ENCODE results near the gene ACOD1.
"Not testable (repeated sequence)": the region's sequence is repeated elsewhere in the genome, so short reads cannot be mapped to it uniquely, and the experiment has no call there.

The ACOD1 gene

DNA sequence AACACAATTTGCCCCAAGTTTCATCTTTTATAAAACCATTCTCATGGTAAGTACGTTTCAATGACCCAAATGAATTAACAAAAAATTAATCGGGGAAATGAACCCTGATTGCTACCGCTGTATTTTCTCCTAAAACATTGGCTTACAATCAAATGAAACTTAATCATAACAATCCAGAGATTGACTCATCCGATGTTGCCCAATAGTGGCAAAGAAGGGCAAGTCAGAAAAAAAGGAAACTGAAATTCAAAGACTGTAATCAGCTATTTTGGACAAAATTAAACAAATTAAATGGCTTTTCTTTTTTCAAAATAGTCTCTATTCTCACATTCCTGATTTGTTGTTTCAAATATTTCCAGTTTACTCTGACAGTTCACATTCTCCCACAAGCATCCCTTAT is 3.9 kb upstream of the ACOD1 start:
- H3K4me3 ChIP-seq (ENCODE audit: low read length), result no peak overlapping the region
- no peak for DNase-seq (ENCODE audit: low read depth, low spot score)

DNA sequence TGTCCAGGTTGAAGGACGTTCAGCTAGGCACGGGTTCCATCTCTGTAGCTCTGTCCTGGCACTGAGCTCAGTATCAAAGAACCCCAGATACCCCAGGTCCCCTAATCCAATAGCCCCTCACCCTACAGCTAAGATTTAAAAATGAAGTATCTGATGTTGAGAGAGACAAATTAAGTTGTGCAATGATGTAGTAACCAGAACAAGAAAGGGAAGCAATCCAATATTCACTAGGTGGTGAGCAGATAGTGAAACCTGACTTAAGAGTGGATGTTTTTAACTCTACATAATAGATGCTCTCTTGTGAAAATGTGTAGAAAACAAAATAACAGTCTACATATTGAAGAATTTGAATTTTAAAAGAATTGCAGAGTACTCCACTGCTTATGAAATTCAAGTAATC is 1.8 kb downstream of the ACOD1 start:
- H3K4me3 ChIP-seq (ENCODE audit: low read length), result no peak overlapping the region
- no peak for DNase-seq (ENCODE audit: low read depth, low spot score)

DNA sequence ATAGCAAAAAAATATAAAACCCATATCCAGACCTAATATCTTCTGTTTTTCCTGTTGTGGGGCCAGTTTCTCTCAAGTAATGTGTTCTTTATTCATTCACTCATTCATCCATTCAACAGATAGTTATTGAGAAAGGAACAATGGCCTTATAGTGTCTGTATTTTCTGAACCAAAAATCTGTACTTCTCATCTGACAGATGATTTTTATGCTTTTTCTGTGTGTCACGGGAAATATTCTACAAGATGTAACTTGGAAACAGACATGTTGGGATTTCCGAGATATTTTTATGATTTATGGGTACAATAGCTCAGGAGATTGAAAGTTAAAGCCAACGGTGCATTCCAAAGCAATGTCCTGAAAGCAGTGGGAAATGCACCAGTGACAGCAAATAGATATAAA is 5.7 kb downstream of the ACOD1 start:
- no peak for DNase-seq (ENCODE audit: low read depth, low spot score)
- H3K4me3 ChIP-seq (ENCODE audit: low read length), result no peak overlapping the region

DNA sequence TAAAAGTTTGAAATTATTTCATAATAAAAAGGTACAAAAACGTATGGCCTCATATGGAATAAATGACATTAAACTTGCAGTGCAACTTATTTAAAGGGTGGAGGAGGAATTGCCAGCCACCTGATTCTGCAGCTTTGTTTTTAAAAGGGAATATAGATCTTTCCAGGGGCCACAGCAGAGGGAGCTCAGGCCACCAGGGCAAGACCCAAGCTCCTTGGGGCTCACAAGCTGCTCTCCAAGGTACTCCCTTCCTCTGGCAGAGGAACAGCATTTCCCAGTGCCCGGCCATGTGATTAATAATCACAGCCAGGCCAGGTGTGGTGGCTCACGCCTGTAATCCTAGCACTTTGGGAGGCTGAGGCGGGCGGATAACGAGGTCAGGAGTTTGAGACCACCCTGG is 6.2 kb downstream of the ACOD1 start:
- DNase-seq (ENCODE audit: low read depth, low spot score), result no peak
- no peak overlapping the region for H3K4me3 ChIP-seq (ENCODE audit: low read length)

DNA sequence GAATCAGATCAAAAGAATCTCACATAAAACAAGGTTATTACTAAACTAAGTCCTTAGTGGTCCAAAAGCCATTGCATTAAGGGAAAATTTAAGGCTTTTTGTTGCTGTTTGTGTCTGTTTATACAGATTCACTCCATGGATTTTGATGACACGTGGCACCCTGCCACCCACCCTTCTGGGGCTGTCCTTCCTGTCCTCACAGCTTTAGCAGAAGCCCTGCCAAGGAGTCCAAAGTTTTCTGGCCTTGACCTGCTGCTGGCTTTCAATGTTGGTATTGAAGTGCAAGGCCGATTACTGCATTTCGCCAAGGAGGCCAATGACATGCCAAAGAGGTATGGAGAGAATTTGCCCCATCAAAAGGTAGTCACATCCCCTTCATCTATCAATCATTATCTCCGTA is 6.9 kb downstream of the ACOD1 start:
- H3K4me3 ChIP-seq (ENCODE audit: low read length), result no peak overlapping the region
- DNase-seq (ENCODE audit: low read depth, low spot score), result no peak

DNA sequence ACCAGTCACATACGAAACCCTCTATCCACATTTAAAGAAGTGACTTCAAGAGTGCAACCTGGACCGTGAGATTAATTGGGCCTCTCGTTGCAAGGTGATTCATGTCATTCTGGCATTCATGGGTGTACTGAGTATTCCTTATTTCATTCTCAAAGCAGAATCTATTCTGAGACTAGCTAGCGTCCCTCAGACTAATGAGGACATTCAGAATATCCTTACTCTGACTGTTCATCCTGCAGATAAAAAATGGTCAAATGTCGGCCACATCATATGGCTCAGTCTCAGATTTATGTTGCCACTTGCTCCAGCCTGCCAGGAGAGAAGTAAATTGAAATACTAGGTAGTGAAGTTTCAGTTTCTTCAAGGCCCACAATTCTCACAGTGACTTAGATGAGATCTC is 7.3 kb downstream of the ACOD1 start:
- no peak for DNase-seq (ENCODE audit: low read depth, low spot score)
- H3K4me3 ChIP-seq (ENCODE audit: low read length), result no peak overlapping the region

DNA sequence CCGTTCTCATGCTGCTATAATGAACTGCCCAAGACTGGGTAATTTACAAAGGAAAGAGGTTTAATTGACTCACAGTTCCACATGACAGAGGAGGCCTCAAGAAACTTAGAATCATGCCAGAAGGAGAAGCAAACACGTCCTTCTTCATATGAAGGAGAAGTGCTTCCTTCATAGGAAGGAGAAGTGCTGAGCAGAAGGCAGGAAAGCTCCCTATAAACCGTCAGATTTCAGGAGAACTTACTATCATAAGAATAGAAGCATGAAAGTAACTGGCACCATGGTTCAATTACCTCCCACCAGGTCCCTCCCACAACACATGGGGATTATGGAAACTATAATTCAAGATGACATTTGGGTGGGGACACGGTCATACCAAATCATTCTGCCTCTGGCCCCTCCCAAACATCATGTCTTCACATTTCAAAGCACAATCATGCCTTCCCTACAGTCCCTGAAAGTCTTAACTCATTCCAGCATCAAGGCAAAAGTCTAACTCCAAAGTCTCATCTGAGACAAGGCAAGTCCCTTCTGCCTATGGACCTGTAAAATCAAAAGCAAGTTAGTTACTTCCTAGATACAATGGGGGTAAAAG is 10.6 kb downstream of the ACOD1 start:
- H3K4me3 ChIP-seq (ENCODE audit: low read length), result no peak overlapping the region
- DNase-seq (ENCODE audit: low read depth, low spot score), result no peak

DNA sequence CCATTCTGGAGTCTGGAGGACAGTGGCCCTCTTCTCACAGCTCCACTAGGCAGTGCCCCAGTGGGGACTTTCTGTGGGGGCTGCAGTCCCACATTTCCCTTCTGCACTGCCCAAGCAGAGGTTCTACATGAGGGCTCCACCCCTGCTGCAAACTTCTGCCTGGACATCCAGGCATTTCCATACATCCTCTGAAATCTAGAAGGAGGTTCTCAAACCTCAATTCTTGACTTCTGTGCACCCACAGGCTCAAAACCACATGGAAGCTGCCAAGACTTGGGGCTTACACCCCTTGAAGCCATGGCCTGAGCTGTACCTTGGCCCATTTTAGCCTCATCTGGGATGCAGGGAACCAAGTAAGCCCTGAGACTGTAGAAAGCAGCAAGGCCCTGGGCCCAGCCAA is 11.4 kb downstream of the ACOD1 start:
- DNase-seq (ENCODE audit: low read depth, low spot score); H3K4me3 ChIP-seq (ENCODE audit: low read length): not testable (repeated sequence)

DNA sequence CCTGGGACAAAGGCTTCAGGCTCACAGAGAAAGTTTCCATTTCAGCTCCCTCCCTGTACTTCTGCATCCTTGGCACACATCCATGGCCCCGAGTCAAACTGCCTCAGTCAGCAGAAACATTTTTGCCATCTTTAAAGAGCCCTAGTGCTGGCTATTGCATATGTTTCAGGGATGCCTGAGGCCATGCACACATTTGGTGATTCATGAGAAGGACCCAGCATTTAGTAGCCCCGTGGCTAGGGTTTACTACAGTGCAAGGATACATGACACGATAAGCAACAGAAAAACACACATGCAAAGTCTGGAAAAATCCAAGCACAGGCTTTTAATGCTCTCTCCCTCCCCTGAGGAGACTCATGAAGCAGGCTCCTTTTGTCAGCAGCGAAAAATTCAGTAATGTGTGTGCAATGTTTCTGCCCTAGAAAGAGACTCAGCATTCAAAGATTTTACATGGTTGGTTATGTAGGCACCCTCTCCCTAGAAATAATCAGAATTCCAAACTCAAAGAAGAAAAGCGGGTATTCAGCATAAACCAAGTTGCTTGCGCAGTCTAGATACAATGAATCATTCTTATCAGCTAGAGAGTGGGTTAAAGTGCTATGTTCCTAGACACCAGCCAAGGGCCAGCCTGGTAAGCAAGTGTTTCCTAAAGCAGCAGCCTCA is 17.6 kb downstream of the ACOD1 start:
- DNase-seq (ENCODE audit: low read depth, low spot score), result no peak
- H3K4me3 ChIP-seq (ENCODE audit: low read length), result no peak overlapping the region

DNA sequence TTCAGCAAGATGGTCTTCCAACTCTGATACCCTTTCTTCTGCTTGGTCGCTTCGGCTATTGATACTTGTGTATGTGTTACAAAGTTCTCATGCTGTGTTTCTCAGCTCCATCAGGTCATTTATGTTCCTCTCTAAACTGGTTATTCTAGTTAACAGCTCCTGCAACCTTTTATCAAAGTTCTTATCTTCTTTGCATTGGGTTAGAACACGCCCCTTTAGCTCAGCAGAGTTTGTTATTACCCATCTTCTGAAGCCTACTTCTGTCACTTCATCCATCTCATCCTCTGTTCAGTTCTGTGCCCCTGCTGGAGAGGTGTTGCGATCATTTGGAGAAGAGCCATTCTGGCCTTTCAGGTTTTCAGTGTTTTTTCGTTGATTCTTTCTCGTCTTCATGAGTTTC is 18.7 kb downstream of the ACOD1 start:
- H3K4me3 ChIP-seq (ENCODE audit: low read length), result no peak overlapping the region
- no peak for DNase-seq (ENCODE audit: low read depth, low spot score)

DNA sequence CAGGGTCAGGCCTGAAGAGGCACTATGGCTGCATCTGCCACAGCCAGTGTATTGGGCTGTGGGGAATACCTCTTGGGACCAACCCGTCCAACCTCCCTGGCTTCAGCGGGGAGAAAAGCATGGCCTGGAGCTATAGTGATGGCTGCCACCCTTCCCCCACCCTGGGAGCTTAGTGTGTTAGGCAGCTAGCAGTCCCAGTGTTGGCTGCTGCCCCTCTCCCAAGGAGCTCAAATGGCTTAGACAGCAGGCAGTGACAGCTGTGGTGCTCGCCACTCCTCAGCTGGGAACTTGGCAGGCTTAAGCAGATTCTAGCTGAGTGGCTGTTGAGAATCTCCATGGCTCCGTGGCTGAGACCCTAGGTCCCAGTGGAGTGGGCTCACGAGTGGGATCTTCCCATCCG is 19.7 kb downstream of the ACOD1 start:
- H3K4me3 ChIP-seq (ENCODE audit: low read length), result no peak overlapping the region
- no peak for DNase-seq (ENCODE audit: low read depth, low spot score)

DNA sequence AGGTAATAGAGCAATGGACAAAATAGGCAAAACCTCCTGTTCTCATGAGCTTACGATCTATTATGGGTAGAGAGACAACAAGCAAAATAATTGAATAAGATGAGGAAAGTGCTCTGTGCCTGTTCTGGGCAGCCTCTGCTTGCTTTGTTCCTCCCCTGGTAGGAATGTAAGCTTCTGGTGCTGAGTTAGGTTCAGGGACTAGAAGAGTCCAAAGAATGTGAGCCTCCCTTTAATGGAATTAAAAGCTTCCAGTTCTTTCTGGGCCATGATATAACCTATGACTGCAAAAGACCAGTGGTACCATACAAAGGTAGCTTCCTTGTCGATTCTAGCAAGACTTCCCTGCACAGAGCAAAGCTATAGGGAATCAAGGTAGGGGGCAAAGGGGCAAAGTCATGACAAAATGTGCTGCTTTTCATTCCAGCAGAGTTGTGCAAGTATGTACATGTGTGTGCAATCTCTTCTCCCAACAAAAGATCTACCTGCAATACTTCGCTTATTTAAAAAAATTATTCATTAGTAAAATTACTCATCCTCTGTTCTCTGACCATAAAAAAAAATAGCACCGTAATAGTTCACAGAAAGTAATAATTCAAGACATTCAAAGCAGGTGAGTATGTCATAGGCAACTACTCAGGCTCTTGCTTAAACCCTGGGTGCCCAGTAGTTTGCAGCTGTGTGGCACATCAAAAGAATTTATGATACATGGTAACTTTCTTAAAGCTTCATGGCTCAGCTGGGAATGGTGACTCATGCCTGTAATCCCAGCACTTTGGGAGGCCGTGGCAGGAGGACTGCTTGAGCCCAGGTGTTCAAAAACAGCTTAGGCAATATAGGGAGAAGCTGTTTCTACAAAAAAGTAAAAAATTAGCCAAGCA is 21.4 kb downstream of the ACOD1 start:
- no peak overlapping the region for H3K4me3 ChIP-seq (ENCODE audit: low read length)
- DNase-seq (ENCODE audit: low read depth, low spot score), result no peak

DNA sequence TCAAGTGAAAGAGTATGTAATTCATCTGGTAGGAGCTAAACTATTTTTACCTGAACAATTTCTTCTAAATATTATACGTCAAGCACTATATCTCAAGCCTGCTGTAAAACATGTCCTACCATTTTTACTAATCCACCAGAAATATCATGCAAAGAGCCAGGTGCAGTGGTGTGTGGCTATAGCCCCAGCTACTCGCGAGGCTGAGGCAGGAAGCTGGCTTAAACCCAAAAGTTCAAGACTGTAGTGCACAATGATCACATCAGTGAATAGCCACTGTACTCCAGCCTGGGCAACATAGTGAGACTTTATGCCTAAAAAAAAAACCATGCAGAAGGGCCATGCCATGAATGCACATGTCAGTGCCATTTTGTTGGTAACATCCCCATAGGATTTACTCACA is 22.9 kb downstream of the ACOD1 start:
- H3K4me3 ChIP-seq (ENCODE audit: low read length), result no peak overlapping the region
- no peak for DNase-seq (ENCODE audit: low read depth, low spot score)

DNA sequence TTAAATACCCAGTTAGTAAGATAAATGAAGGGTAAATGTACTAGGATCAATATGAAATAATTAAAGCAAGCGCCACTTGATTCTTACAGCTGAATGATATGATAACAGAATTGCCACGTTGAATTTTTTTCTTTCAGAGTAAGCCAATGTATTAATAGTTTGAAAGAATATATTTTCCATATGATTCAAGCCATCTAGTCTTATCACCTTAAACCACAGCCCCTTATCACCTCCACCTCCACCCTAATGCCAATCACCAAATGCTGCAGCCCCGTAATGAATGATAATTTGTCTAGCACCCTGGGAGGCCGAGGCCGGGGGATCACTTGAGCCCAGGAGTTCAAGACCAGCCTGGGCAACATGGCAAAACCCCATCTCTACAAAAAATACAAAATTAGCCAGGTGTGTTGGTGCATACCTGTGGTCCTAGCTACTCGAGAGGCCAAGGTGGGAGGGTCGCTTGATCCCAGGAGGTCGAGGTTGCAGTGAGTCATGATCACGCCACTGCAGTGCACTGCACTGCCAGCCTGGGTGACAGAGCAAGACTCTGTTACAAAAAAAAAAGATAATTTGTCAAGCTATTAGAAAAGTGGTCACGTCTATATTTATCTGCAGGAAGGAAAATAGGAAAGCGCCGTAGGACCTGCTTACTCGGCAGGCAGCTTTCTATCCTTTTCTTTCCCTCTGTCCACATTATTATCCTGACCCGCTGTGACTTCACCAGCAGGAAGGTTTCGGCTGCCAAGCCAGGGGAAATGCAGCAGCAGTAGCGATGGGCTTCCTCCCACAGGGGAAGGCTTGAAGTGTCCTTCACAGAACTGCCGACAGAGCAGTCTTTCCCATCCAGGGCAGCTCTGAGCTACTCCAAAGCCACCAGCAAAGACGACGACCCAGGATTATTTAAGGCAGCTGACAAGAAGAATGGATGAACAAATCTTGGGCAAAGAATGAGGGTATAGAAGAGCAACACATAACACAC is 23.8 kb downstream of the ACOD1 start:
- DNase-seq (ENCODE audit: low read depth, low spot score), result no peak
- H3K4me3 ChIP-seq (ENCODE audit: low read length), result no peak overlapping the region

DNA sequence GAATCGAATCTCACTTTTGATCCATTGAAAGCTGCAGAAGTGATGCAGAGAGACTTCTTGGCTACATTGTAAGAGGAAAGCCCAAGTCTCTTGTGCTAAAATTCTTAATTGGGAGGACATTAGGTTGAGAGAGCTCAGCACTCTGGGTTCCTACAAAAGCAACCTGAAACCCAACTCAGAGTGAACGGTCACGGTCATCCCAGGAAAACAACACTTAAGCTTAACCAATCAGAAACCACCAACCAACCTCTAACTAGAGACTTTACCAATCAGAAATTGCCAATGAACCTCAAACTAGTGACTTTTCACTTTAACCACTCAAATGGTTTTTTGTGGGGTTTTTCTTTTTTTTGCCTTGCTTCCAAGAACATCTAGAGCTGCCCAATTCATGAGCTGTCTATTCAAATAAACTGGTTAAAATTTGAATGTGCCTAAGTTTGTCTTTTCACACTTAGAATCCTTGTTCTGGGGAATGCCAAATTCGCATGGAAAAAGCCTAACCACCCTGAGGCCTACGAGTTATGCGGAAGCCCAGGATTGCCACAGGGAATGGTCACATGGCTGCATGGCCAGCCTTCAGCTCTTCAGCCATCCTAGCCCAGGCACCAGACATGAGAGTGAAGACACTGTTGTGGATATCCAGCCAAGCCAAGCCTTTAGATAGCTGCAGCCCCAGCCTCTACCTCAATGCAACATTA is 25.8 kb downstream of the ACOD1 start:
- no peak overlapping the region for H3K4me3 ChIP-seq (ENCODE audit: low read length)
- DNase-seq (ENCODE audit: low read depth, low spot score), result no peak

DNA sequence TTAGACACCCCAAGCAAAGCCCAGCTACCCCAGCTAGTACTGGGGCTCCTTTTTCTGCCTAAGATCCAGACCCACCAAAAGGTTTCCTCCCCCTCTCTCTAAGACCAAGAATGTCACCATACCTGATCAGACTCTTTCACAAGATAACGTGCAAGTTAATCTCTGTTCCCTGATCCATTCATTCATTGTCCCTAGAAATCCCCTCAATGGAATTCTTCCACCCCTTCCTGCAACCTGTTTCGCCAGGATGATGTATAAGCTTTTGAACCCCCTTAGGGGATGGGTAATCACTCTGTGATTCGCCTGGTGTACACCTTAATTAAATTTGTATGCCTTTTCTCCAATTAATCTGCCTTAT is 26.3 kb downstream of the ACOD1 start:
- no peak overlapping the region for H3K4me3 ChIP-seq (ENCODE audit: low read length)
- DNase-seq (ENCODE audit: low read depth, low spot score), result no peak

DNA sequence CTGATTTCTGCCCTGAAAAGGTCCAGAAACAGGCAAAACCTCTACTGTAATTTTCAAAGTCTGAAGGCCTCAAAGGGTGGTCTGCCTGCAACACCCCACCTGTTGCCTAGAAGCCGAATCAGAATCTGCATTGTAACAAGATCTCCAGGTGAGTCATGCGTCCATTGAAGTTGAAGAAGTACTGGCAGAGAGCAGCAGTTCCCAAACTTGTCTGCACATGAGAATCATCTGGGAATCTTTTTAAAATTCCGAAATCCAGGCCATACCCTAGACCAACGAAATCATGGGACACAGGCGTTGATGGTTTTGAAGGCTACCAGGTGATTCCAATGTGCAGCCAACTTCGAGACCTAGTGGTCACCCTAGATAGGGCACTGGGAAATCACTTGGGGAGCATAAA is 27.6 kb downstream of the ACOD1 start:
- DNase-seq (ENCODE audit: low read depth, low spot score), result no peak
- no peak overlapping the region for H3K4me3 ChIP-seq (ENCODE audit: low read length)

DNA sequence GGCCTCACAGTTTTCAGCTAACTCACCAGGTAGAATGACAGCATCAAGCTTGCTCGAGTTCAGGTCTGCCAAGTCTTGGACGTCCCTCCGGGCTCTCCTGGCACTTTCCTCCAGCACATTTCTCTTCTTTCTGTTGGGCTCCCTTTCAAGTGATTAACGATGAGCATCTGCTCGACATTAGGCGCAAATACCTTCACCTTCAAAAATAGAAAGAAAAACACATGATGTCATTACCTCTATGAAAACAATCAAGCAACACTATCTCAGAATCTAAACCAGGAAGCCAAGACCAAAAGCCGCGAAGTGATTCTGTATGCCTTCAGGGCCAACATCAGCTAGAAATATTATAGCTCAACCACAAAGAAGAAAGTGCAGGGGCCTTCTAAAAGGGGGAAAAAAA is 28.2 kb downstream of the ACOD1 start:
- no peak overlapping the region for H3K4me3 ChIP-seq (ENCODE audit: low read length)
- peak; percentile 56 for DNase-seq (ENCODE audit: low read depth, low spot score)

DNA sequence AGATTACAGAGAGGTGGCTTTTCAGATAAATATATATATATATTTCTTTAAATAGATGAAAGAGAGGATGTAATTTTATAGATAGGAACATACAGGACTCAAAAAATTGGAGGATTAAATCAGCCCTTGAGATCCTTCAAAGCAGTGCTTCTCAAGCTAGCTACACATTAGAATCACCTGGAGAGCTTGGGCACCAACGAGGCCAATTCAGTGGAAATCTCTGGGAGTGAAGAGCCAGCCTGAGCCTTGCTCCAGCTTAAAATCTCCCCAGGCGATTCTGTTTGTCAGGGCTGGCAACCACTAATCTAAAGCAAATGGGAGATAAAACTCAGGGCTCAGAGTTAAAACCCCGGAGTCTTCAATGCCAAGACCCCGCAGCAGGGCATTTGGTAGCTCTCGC is 28.6 kb downstream of the ACOD1 start:
- H3K4me3 ChIP-seq (ENCODE audit: low read length), result no peak overlapping the region
- DNase-seq (ENCODE audit: low read depth, low spot score), result no peak

Measured in Jurkat, Clone E6-1 (cell line).